NCI-H345 treated with DMSO at 0.1 percent for 48 hours (cell line): ENCODE measurements around the gene SEMA6A.
"Not testable (repeated sequence)": the region's sequence is repeated elsewhere in the genome, so short reads cannot be mapped to it uniquely, and the experiment has no call there.

Source experiments
- DNase-seq: peaks from one replicate; lab custom pipeline; 2025; ENCODE audit not compliant: unreplicated experiment; lab: John Stamatoyannopoulos, UW

SEMA6A gene

GRCh38 chr5:116550082-116550481 is 24.5 kb downstream of the SEMA6A start:
- DNase-seq = no peak

- DNase-seq = no peak
These were observed 27.9 kb downstream of the SEMA6A start for GRCh38 chr5:116546743-116547124.

- DNase-seq = no peak
These were observed 28.4 kb downstream of the SEMA6A start for GRCh38 chr5:116546033-116546742.

DNA sequence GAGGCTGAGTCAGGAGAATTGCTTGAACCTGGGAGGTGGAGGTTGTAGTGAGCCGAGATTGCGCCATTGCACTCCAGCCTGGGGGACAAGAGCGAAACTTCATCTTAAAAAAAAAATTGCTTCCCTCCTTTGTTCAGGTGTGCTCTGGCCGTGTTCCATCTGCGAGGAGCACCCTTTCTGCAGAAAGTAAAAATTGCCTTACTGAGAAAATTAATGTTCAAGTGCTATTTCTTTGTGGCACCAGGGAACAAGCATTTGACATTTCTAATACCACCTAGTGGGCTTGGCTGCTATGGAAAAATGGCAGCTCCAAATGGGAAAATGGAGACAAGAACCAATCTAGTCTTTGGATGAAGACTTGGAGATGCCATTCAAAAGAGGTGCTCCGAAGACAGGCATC is 29.2 kb downstream of the SEMA6A start:
- not testable (repeated sequence) for DNase-seq

DNA sequence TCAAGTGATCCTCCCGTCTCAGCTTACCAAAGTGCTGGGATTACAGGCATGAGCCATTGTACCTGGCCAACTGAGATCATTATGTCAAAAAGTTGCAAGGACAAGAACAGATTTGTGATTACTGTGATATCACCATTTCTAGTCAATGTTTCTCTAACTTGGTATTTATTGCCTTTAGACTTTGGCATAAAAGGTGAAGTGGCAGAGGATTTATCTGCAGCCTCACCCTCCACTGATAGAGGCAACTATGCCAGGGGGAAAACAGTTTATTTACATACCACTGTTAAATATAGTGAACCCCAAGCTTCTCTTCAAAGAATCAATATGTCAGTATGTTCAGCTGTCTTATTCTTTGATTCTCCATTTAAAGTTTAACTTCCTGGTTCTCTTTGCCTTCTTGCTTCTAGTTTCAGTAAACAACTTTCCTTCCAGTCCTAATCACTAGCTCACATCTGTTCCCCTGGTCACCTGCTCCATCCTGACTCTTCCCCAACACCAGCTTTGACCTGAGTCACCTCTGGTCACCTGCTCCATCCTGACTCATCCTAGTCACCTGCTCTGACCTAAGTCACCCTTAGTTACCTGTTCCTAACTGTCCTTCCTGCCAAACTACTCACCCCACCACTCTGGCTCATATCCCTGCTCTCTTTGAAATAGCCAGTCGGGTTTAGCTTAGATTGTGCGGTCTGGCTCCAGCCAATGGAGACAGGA is 29.9 kb downstream of the SEMA6A start:
- DNase-seq = no peak

GRCh38 chr5:116543501-116543900 is 31.1 kb downstream of the SEMA6A start:
- DNase-seq = no peak

- DNase-seq = no peak
These were observed 32.0 kb downstream of the SEMA6A start for GRCh38 chr5:116542619-116543018.

DNA sequence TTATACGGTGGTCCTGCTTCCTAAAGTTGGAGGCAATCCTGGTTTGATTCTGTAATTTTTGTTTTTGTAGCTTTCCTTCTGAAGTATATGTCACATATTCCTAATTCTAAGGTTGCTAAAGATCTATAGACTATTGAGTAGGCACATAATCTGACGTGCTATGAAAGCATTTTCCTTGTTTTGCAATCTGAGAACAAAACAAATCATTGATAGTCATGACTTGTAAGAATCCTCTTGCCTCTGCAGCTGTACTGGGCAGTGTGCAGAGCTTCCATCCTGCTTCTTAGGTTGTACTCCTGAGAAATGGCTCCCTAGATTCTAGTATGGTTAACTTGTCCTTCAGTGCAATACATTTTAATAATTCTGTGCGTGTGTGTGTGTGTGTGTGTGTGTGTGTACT is 35.4 kb downstream of the SEMA6A start:
- DNase-seq = no peak

DNA sequence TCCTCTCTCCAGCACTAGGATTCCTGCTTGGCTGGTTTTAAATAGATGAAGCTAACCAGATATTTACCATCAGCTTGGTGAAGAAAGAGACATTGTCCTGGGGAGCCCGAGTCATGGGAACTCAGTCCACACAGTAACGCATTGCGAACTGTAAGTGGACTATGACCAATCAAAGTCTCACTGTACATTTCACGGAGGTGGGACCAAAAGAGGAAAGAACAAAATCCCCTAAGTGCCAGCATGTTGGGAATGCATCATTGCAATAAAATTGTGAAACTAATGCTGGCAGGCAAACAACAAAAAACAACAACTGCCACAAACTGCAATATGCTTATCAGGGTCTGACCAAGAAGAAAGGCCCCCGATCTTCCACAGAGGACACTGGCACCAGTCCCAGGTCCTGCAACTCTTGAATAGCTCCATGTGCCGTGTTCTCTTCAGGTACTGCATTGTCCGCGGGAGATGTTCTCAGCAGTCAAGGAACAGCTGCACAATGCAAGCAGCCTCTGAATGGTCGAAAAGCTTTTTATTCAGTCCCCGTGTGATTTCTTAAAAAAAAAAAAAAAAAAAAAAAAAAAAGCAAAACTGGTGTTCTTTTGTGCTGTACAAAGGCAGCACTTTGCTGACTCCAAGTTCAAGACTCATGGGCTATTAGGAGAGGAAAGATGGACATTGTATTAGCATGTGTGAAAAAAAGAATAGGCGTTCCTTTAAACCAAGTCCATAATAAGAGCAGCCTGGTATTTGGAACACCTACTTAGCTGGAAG is 38.1 kb downstream of the SEMA6A start:
- DNase-seq = peak; percentile 31

DNA sequence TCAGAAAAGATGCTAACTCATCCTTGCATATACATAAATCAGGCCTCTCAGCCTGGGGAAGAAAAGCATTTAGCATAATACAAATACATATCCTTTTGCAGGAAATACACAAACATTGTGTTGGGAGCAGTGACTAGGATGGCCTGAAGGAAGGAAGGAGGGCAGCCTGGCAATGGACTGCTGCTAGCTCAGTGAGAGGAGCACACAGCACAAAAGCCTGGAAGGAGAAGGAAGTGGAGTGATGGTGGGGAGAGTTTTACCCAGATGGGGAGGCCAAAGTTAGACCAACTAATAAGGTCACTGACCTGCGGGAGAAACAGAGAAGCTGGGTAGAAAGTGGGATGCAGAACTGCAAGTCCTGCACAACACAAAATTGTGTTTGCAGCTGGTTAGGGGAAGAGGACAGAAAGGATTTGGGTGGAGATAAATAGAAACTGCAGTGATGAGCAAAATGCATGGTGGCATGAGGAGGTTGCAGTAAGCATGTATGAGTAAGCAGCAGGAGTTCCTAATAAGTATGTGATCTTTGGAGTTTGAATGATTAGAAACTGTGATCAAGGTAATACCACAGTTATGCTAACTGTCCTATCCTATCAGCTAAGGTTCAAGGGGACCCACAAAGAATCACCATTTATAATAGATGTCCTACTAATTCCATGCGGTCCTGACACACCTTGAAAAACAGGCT is 39.5 kb downstream of the SEMA6A start:
- no peak for DNase-seq

DNA sequence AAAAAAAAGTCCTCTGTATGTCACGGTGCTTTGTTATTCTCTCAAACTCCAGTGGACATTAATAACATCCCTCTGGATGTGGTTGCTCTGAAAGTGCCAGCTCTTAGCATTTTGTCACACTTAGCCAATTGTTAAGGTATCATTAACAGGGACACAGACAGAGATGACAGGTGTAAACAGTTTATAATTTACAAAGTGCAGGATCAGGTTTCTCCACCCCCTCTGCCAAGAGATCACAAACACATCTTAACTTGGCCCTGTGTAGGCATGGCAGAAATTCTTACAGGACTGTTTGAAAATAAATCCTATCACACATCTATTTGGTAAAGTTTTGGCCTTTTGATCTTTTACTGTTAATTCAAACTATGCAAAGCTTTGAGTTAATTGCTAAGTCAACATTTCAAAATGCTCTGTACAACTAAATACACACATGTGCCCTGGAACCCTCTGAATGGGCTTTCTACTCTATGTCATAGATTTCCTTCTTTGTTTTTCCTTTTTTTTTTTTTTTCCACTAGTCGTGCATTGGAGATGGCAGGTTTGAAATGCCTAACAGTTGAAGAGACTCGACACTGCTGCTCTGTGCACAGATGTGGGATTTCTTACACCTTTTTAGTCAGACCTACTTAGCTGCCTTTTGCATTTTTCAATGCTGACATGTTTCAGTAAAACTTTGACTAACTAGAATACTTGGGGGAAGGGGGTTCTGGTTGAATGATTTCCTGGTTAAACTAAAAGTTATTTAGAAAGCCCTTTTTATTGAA is 41.7 kb downstream of the SEMA6A start:
- DNase-seq = peak; percentile 51

DNA sequence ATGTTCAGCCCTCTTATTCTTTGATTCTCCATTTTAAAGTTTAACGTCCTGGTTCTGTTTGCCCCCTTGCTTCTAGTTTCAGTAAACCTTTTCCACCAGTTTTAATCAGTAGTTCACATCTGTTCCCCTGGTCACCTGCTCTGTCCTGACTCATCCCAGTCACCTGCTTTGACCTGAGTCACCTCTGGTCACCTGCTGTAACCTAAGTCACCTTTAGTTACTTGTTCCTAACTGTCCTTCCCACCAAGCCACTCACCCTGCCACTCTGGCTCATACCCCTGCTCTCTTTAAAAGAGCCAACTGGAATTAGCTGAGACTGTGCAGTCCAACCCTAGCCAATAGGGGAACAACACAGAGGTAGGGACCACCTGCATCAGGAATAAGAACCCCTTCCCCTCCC is 43.0 kb downstream of the SEMA6A start:
- DNase-seq = no peak

GRCh38 chr5:116531117-116531516 is 43.5 kb downstream of the SEMA6A start:
- no peak for DNase-seq

DNA sequence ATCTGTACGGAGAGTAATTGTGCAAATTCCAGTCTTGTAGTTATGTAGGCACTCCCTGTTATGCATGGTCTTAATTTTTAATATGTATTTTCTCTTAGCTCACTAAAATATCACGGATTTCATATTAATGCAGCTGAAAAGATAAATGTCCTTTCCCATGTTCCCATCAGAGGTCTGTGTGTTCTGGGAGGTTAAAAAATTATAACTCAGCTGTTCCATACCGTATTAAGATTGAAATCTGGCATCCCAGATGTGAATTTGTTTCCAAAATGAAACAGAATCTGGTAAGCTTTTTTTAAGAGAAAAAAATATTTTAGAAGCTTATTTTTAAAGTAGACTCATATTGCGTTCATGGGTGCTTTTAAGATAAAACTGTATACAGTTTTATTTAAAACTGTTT is 44.3 kb downstream of the SEMA6A start:
- DNase-seq = no peak

GRCh38 chr5:116529615-116530014 is 45.0 kb downstream of the SEMA6A start:
- DNase-seq = no peak

DNA sequence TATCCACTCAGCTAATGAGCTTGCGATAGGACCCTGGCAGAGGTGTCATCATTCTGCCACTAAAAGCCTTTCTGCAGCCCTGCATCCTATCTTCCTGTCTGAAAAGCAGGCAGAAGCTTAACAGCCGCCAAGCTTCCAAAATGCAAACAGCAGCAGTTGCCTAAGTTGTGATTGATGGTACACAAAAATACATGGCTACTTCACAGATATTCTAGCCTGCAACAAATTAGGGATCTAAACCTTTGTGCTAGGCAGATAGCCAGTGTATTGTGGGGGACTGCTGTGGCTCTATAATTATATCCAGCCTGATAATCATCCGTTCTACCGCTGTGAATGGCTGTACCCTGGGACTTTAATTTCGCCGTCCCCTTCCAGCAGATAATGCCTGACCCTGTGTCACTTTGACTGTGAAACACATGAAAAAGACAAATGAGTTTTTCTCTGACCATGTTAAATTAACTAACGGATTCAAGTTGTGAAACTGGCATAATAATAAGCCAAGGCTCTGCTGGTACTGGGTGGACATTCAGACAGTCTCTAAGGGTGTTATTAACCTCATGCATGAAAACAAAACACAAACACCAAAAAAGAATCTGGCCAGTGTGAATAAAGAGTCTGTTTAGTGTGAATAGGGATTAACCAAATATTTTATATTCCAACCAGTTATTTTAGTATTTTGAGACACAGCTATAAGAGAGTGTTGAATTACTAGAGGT is 45.9 kb downstream of the SEMA6A start:
- no peak for DNase-seq

- DNase-seq = no peak
These were observed 47.0 kb downstream of the SEMA6A start for GRCh38 chr5:116527582-116527981.

GRCh38 chr5:116525674-116526073 is 48.9 kb downstream of the SEMA6A start:
- DNase-seq = no peak

DNA sequence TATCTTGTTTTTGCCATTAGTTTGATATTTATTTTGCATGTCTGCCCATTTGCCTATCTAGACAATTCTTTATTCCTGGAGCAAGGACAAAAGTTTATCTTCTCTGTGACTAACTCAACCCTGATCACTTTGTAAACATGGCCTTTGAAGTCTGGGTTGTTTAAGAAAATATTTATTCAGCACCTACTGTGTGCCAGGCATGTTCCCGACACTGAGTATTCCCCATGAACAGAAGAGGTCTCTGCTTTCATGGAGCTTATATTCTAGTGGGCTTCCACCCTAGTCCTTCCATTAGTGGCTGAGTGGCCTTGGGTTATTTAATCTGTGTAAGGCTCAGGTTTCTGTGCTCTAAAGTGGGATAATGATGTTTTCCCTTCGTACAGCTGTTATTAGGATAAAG is 49.7 kb downstream of the SEMA6A start:
- no peak for DNase-seq
